Hepatocyte (in vitro differentiated cells): ENCODE results near the gene ABCA9. TPM values are rescaled to one million over a fixed set of nuclear protein-coding genes. Genes with fewer than 3 reads are reported as not detected.

Experiments used
- DNase-seq: peaks from one replicate; pipeline ENCODE4 v3.0.0-alpha.2; 2016; ENCODE audit warnings: low spot score
- H2AFZ ChIP-seq: fragments of 200-600 bp; sonication (generic); 2 replicates; pipeline ENCODE4 v1.6.0; 2016; ENCODE audit warnings: antibody characterized with exemption, mild to moderate bottlenecking
- H3K27ac ChIP-seq: fragments of 200-600 bp; sonication (generic); 2 replicates; pipeline ENCODE4 v1.5.1; 2016; ENCODE audit warnings: mild to moderate bottlenecking
- H3K27me3 ChIP-seq: fragments of 200-600 bp; sonication (generic); 2 replicates; pipeline ENCODE4 v1.6.1; 2016
- H3K36me3 ChIP-seq: fragments of 200-600 bp; sonication (generic); replicated peaks from 2 replicates; pipeline ENCODE4 v1.5.1; 2016; ENCODE audit warnings: low read depth; ENCODE audit not compliant: insufficient read depth
- H3K4me1 ChIP-seq: fragments of 200-600 bp; sonication (generic); 2 replicates; pipeline ENCODE4 v1.5.1; 2016; ENCODE audit warnings: mild to moderate bottlenecking, moderate library complexity; ENCODE audit not compliant: insufficient read depth
- H3K4me2 ChIP-seq: fragments of 200-600 bp; sonication (generic); 2 replicates; pipeline ENCODE4 v1.6.0; 2016
- H3K4me3 ChIP-seq: fragments of 200-600 bp; sonication (generic); 2 replicates; pipeline ENCODE4 v1.5.1; 2016; ENCODE audit warnings: mild to moderate bottlenecking
- H3K79me2 ChIP-seq: fragments of 200-600 bp; sonication (generic); 2 replicates; pipeline ENCODE4 v1.6.0; 2017; ENCODE audit warnings: mild to moderate bottlenecking
- H3K9me2 ChIP-seq: fragments of 200-600 bp; sonication (generic); replicated peaks from 2 replicates; pipeline ENCODE4 v1.6.0; 2017; ENCODE audit warnings: mild to moderate bottlenecking; ENCODE audit not compliant: insufficient read depth
- H3K9me3 ChIP-seq: fragments of 200-600 bp; sonication (generic); 2 replicates; pipeline ENCODE4 v1.5.1; 2016; ENCODE audit warnings: low read depth, mild to moderate bottlenecking
- H4K20me1 ChIP-seq: fragments of 200-600 bp; sonication (generic); 2 replicates; pipeline ENCODE4 v1.6.0; 2016; ENCODE audit warnings: mild to moderate bottlenecking; ENCODE audit not compliant: insufficient read depth, poor library complexity, severe bottlenecking
- EZH2 ChIP-seq: fragments of 200-600 bp; sonication (generic); IDR thresholded peaks from 2 replicates; pipeline ENCODE4 v1.6.1; 2016; ENCODE audit warnings: antibody characterized with exemption, mild to moderate bottlenecking, borderline replicate concordance
- EZH2phosphoT487 ChIP-seq: fragments of 200-600 bp; sonication (generic); IDR thresholded peaks from one replicate; pipeline ENCODE4 v1.6.1; 2018; ENCODE audit warnings: antibody characterized with exemption, mild to moderate bottlenecking, low read depth, moderate library complexity; ENCODE audit not compliant: unreplicated experiment, severe bottlenecking
- WGBS: methylation state at CpG from one replicate; pipeline ENCODE4 v1.1.6; 2016; ENCODE audit warnings: low lambda C conversion rate; ENCODE audit errors: missing lambda C conversion rate; 5-methylcytosine and 5-hydroxymethylcytosine counted together
- polyA plus RNA-seq: library from polyadenylated mRNA; unstranded; fragments of >200 nt; fragmentation: Nextera tagmentation; extraction: Ambion mirVana; gene quantifications from 2 replicates; pipeline ENCODE4 v1.2.1, GENCODE V29; 2016
- total RNA-seq: library from RNA; depleted of rRNA; stranded (reverse); fragments of >200 nt; gene quantifications from 2 replicates; pipeline ENCODE4 v1.2.3, GENCODE V29; 2014
- TF ChIP-seq, protein P1 (sequence below): fragments of 200-600 bp; sonication (generic); IDR thresholded peaks from 2 replicates; pipeline ENCODE4 v1.5.1; 2016; ENCODE audit warnings: antibody characterized with exemption, mild to moderate bottlenecking; ENCODE audit not compliant: poor library complexity

ABCA9 gene
- total and polyA plus RNA-seq, 2 experiments from 2014 or later = 0.34 to 0.60 TPM

DNA sequence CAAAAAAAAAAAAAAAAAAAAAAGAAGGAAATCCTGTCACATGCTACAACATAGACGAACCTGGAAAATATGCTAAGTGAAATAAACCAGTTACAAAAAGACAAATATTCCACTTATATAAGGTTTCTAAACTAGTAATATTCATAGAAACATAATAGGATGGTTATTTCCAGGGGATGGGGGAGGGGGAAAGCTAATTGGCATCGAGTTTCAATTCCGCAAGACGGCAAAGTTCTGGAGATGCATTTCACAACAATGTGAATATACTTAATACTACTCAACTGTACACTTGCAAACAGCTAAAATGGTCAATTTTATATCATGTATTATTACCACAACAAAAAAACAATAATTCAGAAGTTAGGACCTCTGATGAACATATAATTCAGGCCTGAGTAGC is 37.9 kb upstream of the ABCA9 start:
- H3K9me3 ChIP-seq = no peaks in the 10 kb centered on the region
- 96% methylated on average over 4 of the region's 4 CpGs for WGBS
- H3K27me3 ChIP-seq = no peaks in the 10 kb centered on the region
- H4K20me1 ChIP-seq = no peaks in the 10 kb centered on the region
- H2AFZ ChIP-seq = no peak overlapping the region
- DNase-seq = no peak
- H3K4me2 ChIP-seq = no peak overlapping the region
- H3K9me2 ChIP-seq = no peaks in the 10 kb centered on the region
- no peaks in the 10 kb centered on the region for H3K36me3 ChIP-seq
- H3K4me3 ChIP-seq = no peak overlapping the region
- TF ChIP-seq, protein P1, sequence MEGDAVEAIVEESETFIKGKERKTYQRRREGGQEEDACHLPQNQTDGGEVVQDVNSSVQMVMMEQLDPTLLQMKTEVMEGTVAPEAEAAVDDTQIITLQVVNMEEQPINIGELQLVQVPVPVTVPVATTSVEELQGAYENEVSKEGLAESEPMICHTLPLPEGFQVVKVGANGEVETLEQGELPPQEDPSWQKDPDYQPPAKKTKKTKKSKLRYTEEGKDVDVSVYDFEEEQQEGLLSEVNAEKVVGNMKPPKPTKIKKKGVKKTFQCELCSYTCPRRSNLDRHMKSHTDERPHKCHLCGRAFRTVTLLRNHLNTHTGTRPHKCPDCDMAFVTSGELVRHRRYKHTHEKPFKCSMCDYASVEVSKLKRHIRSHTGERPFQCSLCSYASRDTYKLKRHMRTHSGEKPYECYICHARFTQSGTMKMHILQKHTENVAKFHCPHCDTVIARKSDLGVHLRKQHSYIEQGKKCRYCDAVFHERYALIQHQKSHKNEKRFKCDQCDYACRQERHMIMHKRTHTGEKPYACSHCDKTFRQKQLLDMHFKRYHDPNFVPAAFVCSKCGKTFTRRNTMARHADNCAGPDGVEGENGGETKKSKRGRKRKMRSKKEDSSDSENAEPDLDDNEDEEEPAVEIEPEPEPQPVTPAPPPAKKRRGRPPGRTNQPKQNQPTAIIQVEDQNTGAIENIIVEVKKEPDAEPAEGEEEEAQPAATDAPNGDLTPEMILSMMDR = no peak
- TF ChIP-seq EZH2phosphoT487 (no peak), EZH2 (no peak)
- H3K4me1 ChIP-seq = no peaks in the 10 kb centered on the region
- no peaks in the 10 kb centered on the region for H3K79me2 ChIP-seq
- H3K27ac ChIP-seq = no peak overlapping the region

DNA sequence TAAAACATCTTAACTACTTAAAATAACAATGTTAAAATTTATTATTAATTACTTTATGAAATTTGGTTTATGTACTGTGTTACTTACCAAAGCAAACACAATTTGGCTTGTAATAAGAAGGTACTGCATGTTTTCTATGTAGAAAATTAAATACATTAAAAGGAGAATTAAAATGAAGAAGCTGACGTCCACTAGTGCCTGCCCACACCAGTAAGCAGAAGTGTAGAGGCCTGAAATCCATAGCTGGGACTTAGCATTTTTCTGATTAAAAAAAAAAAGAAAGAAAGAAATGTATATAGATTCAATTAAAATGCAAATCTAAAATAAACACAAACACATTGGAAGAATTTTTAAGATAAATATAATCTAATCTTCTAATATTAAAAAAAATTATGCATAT is 35.8 kb upstream of the ABCA9 start:
- DNase-seq = no peak
- H3K9me2 ChIP-seq = no peaks in the 10 kb centered on the region
- H3K27ac ChIP-seq = no peak overlapping the region
- H3K9me3 ChIP-seq = no peaks in the 10 kb centered on the region
- no peak overlapping the region for H3K4me2 ChIP-seq
- no peak for TF ChIP-seq EZH2phosphoT487
- TF ChIP-seq, protein P1 = no peak
- no peak for TF ChIP-seq EZH2
- H3K79me2 ChIP-seq = no peaks in the 10 kb centered on the region
- no peaks in the 10 kb centered on the region for H3K36me3 ChIP-seq
- H3K27me3 ChIP-seq = no peaks in the 10 kb centered on the region
- WGBS = 90% methylated on average over 1 of the region's 1 CpG
- H3K4me1 ChIP-seq = peaks cover 5% of the 10 kb centered on the region
- no peaks in the 10 kb centered on the region for H4K20me1 ChIP-seq
- H2AFZ ChIP-seq = no peak overlapping the region
- H3K4me3 ChIP-seq = no peak overlapping the region

DNA sequence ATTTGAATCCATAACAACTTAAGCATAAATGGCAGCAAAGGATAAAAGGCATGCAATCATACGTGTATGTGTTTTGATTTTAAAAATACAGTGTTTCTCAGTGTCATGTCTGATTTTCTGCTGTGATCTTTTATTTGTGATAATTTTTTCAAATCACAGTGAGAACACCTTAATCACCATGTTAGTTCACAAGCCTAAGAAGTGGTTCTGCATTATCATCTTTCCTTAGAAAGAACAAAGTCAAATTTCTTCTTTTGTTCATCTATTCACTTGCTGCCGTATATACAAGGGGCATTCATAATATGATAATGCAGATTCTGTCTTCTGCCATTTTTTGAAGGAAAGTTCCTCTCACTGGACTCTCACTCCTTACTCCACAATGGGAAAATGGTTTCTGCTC is 33.3 kb upstream of the ABCA9 start:
- H3K79me2 ChIP-seq = no peaks in the 10 kb centered on the region
- H3K9me2 ChIP-seq = no peaks in the 10 kb centered on the region
- no peak for DNase-seq
- H2AFZ ChIP-seq = no peak overlapping the region
- TF ChIP-seq EZH2phosphoT487 (no peak), EZH2 (no peak)
- TF ChIP-seq, protein P1 = no peak
- peaks cover 5% of the 10 kb centered on the region for H3K4me1 ChIP-seq
- no peak overlapping the region for H3K27ac ChIP-seq
- H4K20me1 ChIP-seq = no peaks in the 10 kb centered on the region
- H3K36me3 ChIP-seq = no peaks in the 10 kb centered on the region
- WGBS = 97% methylated on average over 2 of the region's 2 CpGs
- H3K27me3 ChIP-seq = no peaks in the 10 kb centered on the region
- H3K9me3 ChIP-seq = no peaks in the 10 kb centered on the region
- no peak overlapping the region for H3K4me3 ChIP-seq
- no peak overlapping the region for H3K4me2 ChIP-seq
